ENCODE results near the gene LGR6.
"Not testable (repeated sequence)": the region's sequence is repeated elsewhere in the genome, so short reads cannot be mapped to it uniquely, and the experiment has no call there.

Gene LGR6

GRCh38 chr1:202343652-202344349 lies 150.2 kb downstream of the LGR6 start:
- peak; percentile 21 for DNase-seq (ENCODE audit: low spot score)

DNA sequence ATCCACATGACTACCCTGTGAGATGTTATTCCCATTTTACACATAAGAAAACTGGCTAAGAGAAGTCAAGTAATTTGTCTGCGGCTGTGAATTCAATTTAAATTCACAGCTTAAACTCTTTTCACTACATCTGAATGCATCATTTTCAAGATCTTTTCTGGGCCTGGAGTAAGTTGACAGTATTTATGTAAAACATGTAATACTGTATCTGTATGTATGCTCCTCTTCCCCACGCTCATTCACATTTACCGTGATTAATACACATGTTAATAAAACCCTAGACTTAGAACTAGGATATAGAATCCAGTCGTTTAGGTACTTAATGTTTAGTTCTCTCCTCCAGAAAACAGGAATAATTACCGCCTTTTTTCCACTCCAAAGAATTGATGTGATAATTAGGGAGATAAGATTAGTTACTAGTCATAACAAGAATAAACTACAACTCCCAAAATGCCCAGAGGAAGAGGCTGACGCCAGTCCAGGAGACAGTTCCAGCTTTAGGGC lies 154.5 kb downstream of the LGR6 start:
- DNase-seq (ENCODE audit: low spot score) = no peak

GRCh38 chr1:202348509-202349205 lies 155.1 kb downstream of the LGR6 start, which contains the start of gene PPP1R12B:
Gene PPP1R12B, plus strand, starts transcription at chr1:202348699. Its CDS starts 153 bp downstream, at chr1:202348852.
- peak; percentile 95 for DNase-seq (ENCODE audit: low spot score)

DNA sequence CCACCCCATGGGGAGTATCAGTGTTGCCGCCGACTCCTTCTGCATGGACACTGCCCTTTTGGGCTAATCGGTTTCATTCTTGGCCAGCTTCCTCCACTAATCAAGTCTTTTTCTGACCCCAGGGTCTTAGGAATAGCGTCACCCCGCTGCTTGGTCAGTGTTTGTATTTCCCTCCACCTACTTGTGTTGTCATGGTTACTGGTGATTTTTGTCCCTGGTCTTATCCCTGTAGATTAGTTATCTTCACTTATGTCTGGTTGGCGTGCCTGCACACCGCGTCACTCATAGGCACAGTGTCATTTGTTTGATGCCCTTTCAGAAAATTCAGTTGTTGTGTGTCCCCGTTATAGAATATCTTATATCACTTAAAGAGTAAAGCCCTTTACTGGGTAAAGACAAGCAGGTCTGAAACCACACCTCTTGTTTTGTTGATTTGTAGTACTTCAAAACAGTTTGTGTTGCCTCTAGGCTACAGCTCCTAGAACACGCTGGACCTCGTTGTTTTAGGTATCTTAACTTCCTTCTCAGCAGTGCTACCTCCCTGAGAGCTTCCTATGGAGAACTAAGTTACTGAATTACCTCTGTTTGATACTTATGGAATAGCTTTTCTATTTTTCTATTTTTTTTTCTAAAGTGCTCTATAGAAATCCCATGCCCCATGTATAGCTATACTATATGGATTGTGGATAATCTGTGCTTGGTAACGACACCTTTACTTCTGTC lies 155.8 kb downstream of the LGR6 start:
- DNase-seq (ENCODE audit: low spot score) = peak; percentile 53

DNA sequence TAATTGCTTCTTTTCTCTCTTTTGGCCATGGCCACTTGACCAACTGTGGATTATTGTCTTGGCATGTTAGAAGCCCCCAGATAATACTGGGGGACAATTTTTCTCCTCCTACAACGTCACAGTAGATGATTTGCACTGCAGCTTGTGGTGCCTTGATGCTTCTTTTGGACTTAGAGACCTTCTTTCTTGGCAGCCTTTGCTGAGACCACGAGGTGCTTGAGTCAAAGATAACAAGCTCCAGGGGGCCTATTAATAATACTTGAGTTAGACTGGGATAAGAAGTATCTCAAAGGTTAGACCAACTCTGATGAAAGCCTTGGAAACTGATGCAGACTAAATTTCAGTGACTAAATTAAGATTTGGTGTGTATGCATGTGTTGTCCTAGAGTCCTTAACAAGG lies 158.1 kb downstream of the LGR6 start:
- no peak for DNase-seq (ENCODE audit: low spot score)

DNA sequence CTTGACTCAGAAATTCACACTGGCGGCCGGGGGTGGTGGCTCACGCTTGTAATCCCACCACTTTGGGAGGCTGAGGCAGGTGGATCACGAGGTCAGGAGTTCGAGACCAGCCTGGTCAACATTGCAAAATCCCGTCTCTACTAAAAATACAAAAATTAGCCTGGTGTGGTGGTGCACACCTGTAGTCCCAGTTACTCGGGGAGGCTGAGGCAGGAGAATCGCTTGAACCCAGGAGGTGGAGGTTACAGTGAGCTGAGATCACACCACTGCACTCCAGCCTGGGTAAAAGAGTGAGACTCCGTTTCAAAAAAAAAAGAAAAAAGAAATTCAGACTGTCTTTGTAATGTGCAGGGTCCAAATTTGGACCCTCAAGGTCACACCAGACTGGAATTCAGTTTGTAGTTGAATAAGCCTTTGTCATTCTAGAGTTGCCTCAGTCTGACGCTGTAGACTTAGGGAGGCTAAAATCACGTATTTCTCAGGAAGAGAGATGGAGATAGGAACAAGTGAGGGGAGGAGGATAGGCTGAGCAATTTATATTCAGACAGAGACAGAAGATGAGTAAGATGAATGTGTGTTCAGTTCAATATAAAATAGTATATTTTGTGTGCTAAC lies 159.1 kb downstream of the LGR6 start:
- not testable (repeated sequence) for DNase-seq (ENCODE audit: low spot score)

- no peak for DNase-seq (ENCODE audit: low spot score)
Observed at GRCh38 chr1:202355944-202356553, 162.4 kb downstream of the LGR6 start.

DNA sequence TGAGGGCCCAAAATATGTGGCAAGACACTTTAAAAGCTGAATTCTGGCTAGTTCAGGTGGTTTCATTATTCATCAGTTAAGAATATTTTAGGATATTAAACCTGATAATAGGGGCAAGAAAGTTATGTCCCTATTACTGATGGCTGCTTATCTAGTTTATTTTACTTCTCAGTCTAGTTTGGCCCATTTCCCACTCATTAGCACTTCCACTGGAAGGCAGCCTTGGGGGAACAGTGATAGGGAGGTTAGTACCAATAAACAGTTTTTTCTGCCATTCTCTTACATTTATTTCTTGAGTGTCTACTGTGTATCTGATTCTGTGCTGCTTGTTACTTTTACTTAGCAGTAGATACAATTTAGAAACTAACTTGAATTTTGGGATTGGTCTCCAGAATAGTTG lies 163.9 kb downstream of the LGR6 start:
- DNase-seq (ENCODE audit: low spot score) = no peak

- no peak for DNase-seq (ENCODE audit: low spot score)
Observed at GRCh38 chr1:202361224-202361623, 167.6 kb downstream of the LGR6 start.

DNA sequence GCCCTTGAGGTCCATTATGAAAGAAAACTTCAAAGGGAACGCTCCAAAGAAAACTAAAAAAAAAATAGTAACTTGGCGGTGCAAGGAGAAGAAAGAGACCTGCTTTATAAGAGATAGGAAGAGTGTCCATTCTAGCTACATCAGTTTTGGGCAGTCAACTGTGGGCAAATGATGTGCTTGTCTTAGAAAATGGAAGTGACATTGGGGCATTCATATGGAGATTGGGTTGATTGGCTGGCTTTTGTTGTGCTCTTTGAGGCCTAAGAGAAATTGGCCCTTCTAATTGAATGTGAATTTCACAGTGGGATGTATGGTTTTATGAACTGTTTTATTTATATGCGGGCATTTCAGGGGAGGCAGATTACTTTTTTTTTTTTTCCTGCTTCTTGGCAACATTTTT lies 168.1 kb downstream of the LGR6 start:
- no peak for DNase-seq (ENCODE audit: low spot score)

GRCh38 chr1:202362212-202362611 lies 168.6 kb downstream of the LGR6 start:
- DNase-seq (ENCODE audit: low spot score) = no peak

DNA sequence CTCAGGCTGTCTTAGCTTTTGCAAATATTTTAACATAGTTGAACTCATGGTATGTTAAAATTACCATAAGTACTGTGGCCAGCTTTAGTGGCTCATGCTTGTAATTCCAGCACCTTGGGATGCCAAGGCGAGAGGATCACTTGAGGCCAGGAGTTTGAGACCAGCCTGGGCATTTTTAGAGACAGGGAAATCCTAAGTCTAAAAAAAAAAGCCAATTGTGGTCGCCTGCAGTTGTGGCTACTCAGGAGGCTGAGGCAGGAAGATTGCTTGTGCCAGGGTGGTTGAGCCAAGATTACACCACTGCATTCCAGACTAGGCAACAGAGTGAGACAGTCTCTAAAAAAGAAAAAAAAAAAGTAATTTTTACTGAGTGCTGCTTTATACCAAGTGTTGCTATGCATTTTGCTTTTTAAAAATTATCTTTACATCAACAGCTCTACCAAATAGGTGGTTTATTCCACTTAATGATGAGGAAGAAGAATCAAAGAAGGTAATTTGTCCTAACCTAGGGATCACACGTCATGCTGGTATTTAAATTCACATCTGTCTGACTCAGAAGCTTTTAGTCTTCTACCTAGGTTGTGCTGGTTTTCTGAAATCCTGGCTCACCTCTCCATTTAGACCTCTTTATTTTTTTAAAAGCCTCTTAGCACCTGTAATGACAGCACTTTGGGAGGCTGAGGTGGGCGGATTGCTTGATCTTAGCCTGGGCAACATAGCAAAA lies 171.7 kb downstream of the LGR6 start:
- peak; percentile 62 for DNase-seq (ENCODE audit: low spot score)

GRCh38 chr1:202367271-202367670 lies 173.7 kb downstream of the LGR6 start:
- peak; percentile 72 for DNase-seq (ENCODE audit: low spot score)
